ENCODE results near the gene TMEM42. TPM values are rescaled to one million over a fixed set of nuclear protein-coding genes. Genes with fewer than 3 reads are reported as not detected.

The TMEM42 gene
- total RNA-seq, 1 donor from 2014 or later, result 10.1 TPM

- Mint-ChIP-seq H3K9me3 (peaks cover 8% of the 10 kb centered on the region), H3K4me1 (no peaks in the 10 kb centered on the region), H3K27me3 (ENCODE audit: insufficient read depth, low read depth) (no peaks in the 10 kb centered on the region), H3K4me3 (no peak overlapping the region), H3K27ac (no peak overlapping the region), H3K36me3 (peaks cover 44% of the 10 kb centered on the region)
- no peak for DNase-seq (ENCODE audit: low spot score)
- no peak overlapping the region for H3K4me3 ChIP-seq
- no peaks in the 10 kb centered on the region for H3K27me3 ChIP-seq
- no peaks in the 10 kb centered on the region for H3K4me1 ChIP-seq
- no peak overlapping the region for H3K9ac ChIP-seq
- H4K20me1 ChIP-seq (ENCODE audit: low read depth), result no peaks in the 10 kb centered on the region
- TF ChIP-seq CTCF (IDR thresholded peaks at IDR 0.05) (no peak), EZH2 (IDR thresholded peaks at IDR 0.05) (no peak), EZH2phosphoT487 (IDR thresholded peaks at IDR 0.05) (no peak)
- no peaks in the 10 kb centered on the region for H3K9me3 ChIP-seq (ENCODE audit: low read depth)
- H3K27ac ChIP-seq, result no peak overlapping the region
- no peak overlapping the region for H3K4me2 ChIP-seq
- peaks cover 36% of the 10 kb centered on the region for H3K36me3 ChIP-seq
- no peak overlapping the region for H2AFZ ChIP-seq (replicated peaks)
- H3F3A ChIP-seq (ENCODE audit: low read depth), result peaks cover 8% of the 10 kb centered on the region
- no peaks in the 10 kb centered on the region for H3K79me2 ChIP-seq (ENCODE audit: low read depth)
Measured at GRCh38 chr3:44832965-44833364, 28.7 kb upstream of the TMEM42 start.

- Histone ChIP-seq H3K4me3 (no peak overlapping the region), H3K9ac (no peak overlapping the region), H2AFZ (replicated peaks) (no peak overlapping the region), H3K79me2 (ENCODE audit: low read depth) (no peaks in the 10 kb centered on the region), H3K4me1 (no peaks in the 10 kb centered on the region), H4K20me1 (ENCODE audit: low read depth) (no peaks in the 10 kb centered on the region), H3K27me3 (no peaks in the 10 kb centered on the region), H3K9me3 (ENCODE audit: low read depth) (no peaks in the 10 kb centered on the region), H3K27ac (no peak overlapping the region), H3K36me3 (peaks cover 34% of the 10 kb centered on the region), H3K4me2 (no peak overlapping the region), H3F3A (ENCODE audit: low read depth) (peaks cover 8% of the 10 kb centered on the region)
- Mint-ChIP-seq H3K4me3 (no peak overlapping the region), H3K27ac (no peak overlapping the region), H3K36me3 (peaks cover 47% of the 10 kb centered on the region), H3K4me1 (no peaks in the 10 kb centered on the region), H3K9me3 (peaks cover 8% of the 10 kb centered on the region), H3K27me3 (ENCODE audit: insufficient read depth, low read depth) (no peaks in the 10 kb centered on the region)
- no peak for TF ChIP-seq EZH2 (IDR thresholded peaks at IDR 0.05)
- no peak for TF ChIP-seq CTCF (IDR thresholded peaks at IDR 0.05)
- no peak for TF ChIP-seq EZH2phosphoT487 (IDR thresholded peaks at IDR 0.05)
- DNase-seq (ENCODE audit: low spot score), result no peak
Measured at GRCh38 chr3:44833394-44833793, 28.3 kb upstream of the TMEM42 start.

GRCh38 chr3:44835684-44836083 lies 26.0 kb upstream of the TMEM42 start:
- Mint-ChIP-seq H3K36me3 (peaks cover 50% of the 10 kb centered on the region), H3K9me3 (peaks cover 8% of the 10 kb centered on the region), H3K4me3 (no peak overlapping the region), H3K4me1 (no peaks in the 10 kb centered on the region), H3K27ac (no peak overlapping the region), H3K27me3 (ENCODE audit: insufficient read depth, low read depth) (no peaks in the 10 kb centered on the region)
- no peak overlapping the region for H3K4me2 ChIP-seq
- no peak overlapping the region for H3K27ac ChIP-seq
- no peak overlapping the region for H3K4me3 ChIP-seq
- TF ChIP-seq EZH2 (IDR thresholded peaks at IDR 0.05) (no peak), EZH2phosphoT487 (IDR thresholded peaks at IDR 0.05) (no peak), CTCF (IDR thresholded peaks at IDR 0.05) (no peak)
- H4K20me1 ChIP-seq (ENCODE audit: low read depth), result no peaks in the 10 kb centered on the region
- no peaks in the 10 kb centered on the region for H3K27me3 ChIP-seq
- H3K36me3 ChIP-seq, result peaks cover 22% of the 10 kb centered on the region
- H3K4me1 ChIP-seq, result no peaks in the 10 kb centered on the region
- no peak for DNase-seq (ENCODE audit: low spot score)
- H3K9me3 ChIP-seq (ENCODE audit: low read depth), result no peaks in the 10 kb centered on the region
- no peaks in the 10 kb centered on the region for H3K79me2 ChIP-seq (ENCODE audit: low read depth)
- H3K9ac ChIP-seq, result no peak overlapping the region
- H3F3A ChIP-seq (ENCODE audit: low read depth), result no peaks in the 10 kb centered on the region
- H2AFZ ChIP-seq (replicated peaks), result no peak overlapping the region
